ENCODE measurements around the gene SNX12.

The SNX12 gene

DNA sequence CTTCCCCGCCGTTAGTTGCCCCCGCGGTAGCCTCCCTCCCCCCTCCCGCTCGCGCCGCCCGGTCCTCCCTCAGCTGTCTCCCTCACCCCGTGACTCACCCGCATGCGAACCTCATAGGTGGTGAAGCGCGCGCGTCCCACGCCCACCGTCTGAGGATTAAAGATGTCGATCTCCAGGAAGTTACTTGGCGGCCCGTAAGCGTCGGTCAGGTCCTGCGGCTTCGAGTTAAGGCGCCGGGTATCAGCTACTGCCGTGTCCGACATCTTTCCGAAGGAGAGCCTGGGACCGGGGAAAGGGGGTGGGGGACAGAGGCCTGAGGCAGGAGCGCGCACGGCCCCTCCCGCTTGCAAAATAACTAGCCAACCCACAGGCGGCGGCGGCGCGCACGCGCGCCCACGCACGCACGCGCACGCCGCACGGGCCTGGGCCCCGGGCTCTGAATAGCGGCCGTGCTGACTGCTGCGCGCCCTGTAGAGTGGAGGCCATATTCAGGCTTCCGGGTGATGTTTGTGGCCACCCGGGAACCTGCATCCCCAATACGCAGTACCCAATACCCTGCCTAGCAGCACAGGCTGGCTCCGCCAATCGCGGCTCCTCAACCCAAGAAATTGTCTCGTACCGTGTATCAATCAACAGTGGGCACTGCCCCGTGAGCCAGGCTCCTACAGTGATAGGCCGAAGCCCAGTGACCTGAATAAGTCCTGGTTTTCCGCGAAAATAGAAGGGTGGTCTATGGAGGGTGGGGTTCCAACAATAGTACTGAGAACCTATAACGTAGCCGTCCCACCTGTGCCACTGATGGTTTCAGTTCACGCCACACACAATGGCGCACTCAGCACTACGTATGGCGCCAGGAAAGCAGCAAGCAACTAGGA is at the start of gene SNX12:
TSS of gene SNX12 (minus strand) at position 291 of the 875 bp plus-strand sequence. CDS start at position 263, 28 bp downstream.
- peak; percentile 95 for DNase-seq

DNA sequence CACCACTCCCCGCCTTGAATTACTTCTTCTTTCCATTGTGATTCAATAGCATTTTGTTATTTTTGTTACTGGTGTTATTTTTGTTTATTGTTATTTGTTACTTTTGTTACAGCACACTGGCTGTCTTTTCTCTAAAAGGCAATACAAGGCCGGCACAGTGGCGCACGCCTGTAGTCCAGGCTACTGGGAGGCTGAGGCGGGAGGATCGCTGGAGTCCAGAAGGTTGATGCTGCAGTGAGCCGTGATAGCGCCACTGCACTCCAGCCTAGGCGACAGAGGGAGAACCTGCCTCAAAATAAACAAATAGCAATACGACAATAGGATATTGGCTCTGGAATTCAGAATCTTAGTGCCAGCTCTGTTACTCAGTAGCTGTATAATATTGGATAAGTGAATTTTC is 49.2 kb upstream of the SNX12 start:
- no peak for DNase-seq

DNA sequence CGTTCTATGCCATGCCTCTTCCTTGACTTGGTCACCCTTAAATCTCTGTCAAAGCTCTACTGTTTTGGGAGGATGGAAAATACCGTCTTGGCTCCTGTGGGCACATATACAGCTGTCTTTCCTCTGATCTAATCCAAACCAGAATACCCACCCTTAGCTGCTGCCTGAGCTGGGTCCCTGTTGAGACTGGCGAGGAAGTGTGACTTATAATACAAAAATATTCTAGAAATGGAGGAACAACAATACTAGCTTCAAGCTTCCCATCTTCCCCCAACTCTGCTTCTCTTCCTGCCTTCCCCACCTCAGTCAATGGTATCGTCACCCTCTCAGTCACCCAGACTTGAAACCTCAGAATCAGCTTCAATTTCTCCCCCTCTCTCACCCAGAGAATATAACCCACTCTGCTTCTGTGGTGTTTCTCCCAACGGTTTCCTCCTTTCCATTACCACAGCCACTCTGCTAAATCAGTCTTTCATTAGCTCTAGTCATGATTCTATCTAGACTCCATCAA is 43.8 kb upstream of the SNX12 start:
- DNase-seq: peak; percentile 50

DNA sequence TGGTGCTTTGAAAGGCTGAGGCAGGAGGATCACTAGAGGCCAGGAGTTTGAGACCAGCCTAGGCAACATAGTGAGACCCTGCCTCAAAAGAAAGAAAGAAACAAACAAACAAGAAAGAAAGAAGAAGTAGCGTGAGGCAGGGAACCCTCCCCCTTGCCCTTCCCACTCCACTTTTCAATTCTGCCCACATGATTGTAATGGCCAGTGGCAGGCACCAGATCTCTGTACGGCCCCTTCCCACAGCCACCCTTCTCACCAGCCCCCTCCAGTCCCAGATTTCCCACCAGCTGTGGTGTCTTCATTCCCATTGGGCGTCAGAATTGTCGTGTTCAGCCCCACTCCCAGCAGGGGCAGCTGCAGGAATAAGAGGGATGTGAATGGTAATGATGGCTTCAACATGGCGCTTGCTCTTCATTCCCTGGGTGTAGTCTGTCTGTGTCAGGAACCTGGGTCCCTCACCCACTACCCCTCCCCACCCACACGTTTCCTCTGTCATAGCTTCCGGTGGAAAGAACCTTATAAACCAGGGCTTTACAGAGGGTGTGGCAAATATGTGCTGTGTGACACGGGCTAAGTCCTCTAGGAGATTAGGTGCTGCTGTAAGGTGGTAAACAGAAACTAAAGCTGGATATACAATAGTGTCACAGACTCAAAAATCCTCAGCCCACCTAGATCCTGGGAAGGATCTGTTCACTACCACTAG is 43.2 kb upstream of the SNX12 start, which contains the start of gene IL2RG:
TSS of gene IL2RG (minus strand) at position 437 of the 703 bp plus-strand sequence. CDS start at position 399, 38 bp downstream.
- DNase-seq: peak; percentile 66

DNA sequence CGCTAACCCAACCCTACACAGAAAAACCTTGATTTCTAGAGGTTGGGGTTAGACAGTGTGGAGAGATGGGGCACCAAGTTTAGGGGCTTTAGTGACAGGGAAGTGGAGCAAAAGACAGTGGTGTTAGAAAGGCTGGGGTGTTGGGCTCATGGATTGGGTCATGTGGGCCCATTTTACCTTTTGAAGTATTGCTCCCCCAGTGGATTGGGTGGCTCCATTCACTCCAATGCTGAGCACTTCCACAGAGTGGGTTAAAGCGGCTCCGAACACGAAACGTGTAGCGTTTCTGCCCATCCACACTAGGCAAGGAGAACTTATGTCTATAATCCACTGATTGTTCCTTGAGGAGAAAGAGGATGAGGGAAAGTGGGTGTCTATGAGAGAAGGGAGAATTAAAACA is 40.9 kb upstream of the SNX12 start:
- peak; percentile 11 for DNase-seq

DNA sequence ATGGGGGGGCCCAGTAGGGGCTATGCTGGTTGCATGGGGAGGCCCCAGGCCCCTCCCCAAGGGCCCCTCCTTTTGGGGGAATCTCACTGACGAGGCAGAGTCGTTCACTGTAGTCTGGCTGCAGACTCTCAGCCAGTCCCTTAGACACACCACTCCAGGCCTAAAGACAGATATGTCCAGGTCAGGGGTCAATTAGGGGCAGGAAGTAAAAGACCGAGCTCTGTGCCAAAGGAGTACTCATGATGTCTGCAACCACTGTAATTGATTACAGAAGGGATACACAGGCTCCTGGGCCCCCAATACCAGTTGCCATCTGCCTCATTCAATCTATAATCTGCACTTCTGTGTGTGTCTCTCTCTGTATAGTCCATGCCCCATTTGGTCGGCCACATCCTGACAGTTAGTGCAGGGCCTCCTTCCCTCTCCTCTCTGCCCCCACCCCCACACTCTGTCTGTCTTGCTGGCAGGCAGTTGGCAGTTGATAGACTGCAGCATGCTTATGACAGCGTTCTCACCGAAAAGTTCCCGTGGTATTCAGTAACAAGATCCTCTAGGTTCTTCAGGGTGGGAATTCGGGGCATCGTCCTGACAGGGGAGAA is 39.7 kb upstream of the SNX12 start:
- DNase-seq: peak; percentile 66

DNA sequence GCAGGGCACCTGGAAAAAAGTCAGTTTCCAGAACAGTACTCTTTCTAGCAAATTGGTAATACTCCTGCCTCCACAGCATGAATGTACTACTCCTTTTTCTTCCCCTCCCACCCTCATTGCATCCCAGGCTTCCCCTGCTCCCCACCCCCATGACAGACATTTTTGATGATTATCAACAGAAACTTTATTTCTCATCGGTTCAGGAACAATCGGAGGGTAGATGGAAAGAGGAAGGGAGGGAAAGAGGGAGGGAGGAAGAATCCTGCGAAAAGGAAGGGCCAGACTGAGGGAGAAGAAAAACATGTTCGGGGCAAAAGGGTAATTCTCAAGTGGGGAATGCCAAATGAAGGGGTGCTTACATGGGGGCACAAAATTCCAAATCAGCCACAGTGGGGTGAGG is 39.1 kb upstream of the SNX12 start:
- DNase-seq: peak; percentile 34

DNA sequence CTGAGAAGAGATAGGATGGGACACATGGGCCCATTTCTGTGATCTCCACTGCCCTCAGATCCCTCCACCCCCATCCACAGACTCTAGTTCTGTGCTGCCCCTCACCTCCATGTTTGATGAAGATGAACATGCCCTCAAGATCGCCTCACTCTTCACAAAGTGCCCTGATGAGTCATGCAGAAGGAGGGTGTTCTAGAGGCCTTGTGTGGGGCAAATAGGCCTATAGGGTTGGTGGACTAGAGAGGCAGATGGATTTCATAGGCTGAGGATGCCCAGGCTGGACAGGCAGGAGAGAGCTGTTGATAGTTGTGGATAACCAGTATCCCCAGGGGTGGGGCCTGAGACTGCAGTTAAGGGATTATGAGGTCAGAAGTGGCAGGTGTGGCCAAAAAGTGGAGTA is 38.3 kb upstream of the SNX12 start, which contains the start of gene CXorf65:
TSS of gene CXorf65 (minus strand) at position 314 of the 400 bp plus-strand sequence. CDS start at position 130, 184 bp downstream.
- peak; percentile 65 for DNase-seq

DNA sequence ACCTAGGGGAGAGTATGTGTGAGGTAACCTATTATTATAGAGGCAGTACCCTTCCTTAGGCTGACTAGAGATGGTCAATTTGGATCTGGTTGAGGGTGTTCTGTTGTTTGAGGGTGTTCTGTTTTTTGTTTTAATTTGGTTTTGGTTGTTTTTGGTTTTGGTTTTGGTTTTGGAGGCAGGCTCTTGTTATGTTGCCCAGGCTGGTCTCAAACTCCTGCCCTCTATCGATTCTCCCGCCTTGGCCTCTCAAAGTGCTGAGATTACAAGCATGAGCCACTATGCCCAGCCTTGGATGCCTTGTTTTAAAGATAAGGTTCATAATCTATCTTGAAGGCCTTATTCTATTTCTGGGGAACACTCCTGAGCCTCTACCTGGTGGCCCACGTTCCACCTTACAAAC is 37.5 kb upstream of the SNX12 start:
- peak; percentile 48 for DNase-seq

DNA sequence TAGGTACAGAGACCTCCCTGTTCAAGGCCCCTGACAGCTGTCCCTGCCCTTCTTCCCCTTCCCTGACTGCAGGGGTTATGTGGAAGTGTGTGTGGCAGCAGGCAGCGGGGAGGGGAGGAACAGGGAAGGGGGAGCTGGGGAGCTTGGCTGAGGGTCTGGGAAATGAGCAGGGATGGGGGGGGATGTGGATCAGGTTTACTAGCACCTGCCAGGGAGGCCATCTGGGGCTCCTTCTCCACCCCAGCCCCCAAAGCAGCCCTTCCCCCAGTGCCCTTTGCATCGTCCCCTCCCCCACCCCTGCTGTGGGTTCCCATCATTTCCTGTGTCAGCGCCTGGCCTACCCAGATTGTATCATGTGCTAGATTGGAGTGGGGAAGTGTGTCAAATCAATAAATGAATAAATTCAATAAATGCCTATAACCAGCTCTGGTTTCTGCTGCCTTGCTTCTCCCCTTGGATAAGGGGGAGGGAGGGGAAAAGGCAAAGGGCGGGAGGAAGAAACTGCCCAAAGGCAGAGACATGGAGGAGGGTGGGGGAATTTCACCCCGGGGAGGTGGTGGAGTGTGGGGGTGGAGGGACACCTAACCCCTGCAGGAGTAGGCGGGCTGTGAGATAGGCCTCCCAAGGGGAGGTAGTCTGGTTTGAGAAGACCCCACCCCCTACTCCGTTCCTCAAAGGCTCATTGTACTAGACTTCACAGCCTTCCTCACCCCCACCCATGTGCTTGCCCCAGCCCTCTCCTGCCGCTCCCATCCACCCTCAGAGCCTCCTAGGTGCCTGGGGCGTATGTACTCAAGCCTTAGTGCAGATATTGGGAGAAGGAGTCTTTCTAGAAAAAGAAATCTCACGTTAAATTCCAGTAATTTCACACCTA is 35.2 kb upstream of the SNX12 start:
- DNase-seq: peak; percentile 94

DNA sequence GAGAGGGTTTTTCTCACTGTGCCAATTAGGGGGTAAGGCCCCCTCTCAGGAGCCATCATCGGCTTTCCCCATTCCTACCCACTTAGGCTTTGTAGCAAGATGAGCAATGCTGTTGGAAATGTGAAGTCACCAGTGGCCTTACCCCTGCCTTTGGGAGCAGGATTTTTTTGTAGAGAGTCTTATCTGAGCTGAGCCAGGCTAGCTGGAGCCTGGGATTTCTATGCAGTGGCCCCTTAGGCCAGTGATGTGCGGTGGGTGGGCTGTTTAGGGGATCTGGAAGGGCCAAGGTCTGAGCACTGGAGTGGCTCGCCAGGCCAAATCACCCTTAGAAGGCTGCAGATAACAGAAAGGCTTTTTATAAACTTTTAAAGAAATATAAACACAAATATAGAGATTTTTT is 34.2 kb upstream of the SNX12 start:
- DNase-seq: peak; percentile 68

DNA sequence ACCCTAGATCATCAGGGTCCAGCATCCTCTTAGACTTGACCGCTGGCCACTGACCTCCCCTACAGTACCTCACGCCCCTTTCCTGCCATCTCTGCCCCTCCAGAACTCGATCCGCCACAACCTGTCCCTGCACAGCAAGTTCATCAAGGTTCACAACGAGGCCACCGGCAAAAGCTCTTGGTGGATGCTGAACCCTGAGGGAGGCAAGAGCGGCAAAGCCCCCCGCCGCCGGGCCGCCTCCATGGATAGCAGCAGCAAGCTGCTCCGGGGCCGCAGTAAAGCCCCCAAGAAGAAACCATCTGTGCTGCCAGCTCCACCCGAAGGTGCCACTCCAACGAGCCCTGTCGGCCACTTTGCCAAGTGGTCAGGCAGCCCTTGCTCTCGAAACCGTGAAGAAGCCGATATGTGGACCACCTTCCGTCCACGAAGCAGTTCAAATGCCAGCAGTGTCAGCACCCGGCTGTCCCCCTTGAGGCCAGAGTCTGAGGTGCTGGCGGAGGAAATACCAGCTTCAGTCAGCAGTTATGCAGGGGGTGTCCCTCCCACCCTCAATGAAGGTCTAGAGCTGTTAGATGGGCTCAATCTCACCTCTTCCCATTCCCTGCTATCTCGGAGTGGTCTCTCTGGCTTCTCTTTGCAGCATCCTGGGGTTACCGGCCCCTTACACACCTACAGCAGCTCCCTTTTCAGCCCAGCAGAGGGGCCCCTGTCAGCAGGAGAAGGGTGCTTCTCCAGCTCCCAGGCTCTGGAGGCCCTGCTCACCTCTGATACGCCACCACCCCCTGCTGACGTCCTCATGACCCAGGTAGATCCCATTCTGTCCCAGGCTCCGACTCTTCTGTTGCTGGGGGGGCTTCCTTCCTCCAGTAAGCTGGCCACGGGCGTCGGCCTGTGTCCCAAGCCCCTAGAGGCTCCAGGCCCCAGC is 32.7 kb upstream of the SNX12 start:
- peak; percentile 3 for DNase-seq

DNA sequence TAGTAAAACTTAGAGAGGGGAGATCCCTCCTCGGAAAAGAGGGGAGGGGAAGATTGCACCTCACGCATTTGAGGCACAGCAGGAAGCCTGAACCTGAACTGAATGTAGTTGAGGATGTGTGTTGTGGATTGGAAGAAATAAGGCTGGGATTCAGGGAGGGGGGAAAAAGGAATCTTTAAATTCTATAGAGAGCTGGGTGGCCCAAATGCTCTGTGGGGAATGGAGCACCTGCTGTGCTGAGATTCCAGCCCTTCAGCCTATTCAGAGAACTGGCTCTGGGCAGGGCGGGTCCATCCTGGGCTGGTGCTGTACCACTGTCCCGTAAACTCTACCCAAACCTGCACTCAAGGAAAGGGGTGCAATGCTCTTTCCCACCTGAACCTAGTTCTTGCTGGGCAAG is 31.6 kb upstream of the SNX12 start:
- DNase-seq: no peak

DNA sequence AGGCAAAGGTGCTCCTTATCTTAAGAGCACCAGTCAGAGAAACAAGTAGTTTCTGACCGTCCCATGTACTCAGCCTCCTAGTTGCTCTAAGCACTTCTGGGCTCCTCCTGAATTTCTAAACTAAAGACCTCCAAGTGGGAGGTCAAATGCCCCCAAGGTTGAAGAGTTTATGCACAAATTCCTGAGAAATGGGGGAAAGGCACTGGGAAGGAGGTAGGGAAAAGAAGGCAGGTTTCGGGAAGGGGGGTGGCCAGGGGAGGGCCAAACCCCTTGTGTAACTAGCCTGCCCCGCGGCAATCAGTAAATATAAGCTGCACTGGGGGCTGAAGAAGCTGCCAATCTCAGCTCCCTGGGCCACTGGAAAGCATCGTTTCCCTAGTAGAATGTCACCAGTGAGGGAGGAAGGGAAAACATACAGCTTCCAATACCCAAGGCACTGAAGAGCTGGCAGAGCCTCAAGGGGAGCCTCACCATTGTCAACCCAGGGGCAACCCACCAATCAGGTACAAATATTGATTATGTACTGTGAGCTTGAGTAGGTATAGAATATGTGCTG is 30.9 kb upstream of the SNX12 start:
- no peak for DNase-seq

DNA sequence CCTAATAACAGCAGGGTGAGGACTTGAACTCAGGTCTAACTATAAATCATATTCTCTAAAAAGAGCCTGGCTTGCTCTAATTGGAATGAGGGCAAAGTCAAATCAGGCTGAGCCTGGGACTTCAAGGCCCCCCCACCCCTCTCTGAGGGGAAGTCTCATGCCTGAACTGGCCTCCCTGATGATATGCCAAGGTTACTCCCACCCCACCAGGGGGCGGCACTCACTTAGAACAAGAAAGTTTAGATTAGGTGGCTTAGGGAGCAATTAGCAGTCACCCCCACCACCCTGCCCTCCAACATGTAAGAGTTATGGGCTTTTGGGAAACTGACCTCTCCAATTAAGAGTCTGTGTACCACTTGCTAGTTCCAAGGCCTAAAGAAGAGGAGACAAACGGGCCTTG is 30.2 kb upstream of the SNX12 start:
- DNase-seq: peak; percentile 85

DNA sequence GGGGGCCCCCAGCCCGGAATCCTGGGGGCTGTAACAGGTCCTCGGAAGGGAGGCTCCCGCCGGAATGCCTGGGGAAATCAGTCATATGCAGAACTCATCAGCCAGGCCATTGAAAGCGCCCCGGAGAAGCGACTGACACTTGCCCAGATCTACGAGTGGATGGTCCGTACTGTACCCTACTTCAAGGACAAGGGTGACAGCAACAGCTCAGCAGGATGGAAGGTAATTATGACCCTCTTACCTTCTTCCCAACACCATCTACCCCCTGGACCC is 28.6 kb upstream of the SNX12 start:
- no peak for DNase-seq

DNA sequence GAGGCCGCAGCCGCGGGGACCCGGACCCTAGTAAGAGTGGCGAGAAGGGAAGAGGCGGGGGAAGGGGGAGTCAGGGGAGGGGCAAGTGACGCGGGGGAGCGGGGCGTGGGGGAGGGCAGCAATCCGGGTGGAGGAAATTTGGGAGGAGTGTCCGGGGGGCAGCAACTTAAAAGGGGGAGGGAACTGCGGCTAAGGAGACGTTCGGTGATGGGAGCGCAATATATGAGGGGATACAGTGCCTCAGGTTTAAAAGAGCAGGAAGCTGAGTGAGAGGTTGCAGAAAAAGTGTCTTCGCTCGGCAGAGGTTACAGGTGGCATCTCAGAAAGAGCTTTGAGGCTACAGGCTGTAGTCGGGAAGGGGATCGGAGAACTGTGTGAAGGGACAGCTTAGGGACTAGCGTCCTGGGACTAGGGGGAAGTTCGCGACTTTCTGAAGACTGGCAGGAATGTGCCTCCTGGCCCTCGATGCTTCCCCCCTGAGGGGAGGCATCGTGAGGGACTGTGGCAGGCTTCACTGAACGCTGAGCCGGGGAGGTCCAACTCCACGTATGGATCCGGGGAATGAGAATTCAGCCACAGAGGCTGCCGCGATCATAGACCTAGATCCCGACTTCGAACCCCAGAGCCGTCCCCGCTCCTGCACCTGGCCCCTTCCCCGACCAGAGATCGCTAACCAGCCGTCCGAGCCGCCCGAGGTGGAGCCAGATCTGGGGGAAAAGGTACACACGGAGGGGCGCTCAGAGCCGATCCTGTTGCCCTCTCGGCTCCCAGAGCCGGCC is 28.0 kb upstream of the SNX12 start:
- DNase-seq: peak; percentile 80

DNA sequence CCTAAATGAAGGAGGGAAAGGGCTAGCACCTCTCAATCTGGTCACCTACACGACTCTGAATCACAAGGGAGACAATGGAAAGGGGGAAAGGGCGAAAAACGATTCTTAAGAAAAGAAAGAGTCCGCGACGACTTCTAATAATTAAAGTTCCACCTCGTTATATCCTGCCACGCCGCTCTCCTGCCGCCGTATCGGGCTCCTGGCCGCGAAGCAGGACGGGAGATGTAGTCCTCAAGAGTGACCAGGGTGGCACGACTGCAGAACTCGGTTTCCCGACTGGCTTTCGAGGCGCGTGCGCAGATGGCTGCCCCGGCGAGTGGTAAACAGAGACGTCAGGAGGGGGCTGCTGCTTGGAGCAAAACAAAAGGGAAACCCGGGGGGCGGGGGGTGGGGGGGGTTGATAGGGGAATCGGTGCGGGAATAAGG is 27.4 kb upstream of the SNX12 start, which contains the start of gene FOXO4:
TSS of gene FOXO4 (plus strand) at position 297 of the 426 bp plus-strand sequence. CDS start 678 bp downstream, outside the sequence.
- DNase-seq: peak; percentile 92

DNA sequence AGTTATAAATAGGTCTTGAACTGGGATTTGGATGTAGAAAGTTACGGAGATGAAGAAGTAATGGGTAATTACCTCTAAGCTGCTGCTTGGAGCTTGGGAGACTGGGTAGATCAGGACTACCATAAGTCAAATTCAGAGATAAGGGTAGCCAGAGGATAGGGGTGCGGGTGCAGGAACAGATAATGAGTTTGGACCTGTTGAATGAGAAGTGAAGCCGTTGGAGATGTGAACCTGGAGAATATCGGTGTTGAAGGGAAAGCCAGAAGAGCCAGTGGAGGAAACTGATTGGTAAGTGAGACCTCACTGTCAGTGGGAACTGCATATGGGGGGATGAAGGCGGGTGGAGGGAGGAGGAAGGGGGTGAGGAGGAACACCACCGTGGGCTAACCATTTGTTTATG is 26.9 kb upstream of the SNX12 start:
- DNase-seq: peak; percentile 38

DNA sequence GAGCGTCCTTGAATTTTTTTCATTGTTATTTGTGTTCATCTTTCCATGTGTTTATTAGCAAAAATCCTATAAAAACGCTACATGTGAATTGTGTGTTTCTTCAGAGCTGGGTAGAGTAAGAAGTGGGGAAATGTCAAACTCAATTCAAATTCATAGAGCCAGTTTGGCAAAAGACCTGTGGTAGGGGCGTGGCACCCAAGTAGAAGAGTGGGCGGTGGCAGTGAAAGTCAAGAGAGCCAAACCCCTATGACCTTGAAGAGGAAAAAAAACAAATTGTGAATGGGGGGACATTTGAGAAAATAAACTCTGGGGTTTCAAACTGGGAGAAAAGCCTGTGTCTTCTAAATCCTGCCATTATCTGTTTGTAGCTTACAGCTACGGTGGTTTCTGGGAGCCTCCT is 23.1 kb upstream of the SNX12 start:
- no peak for DNase-seq

Measured in OCI-M1 (cell line).